ENCODE measurements around the gene PAN3. TPM values are rescaled to one million over a fixed set of nuclear protein-coding genes. Genes with fewer than 3 reads are reported as not detected.

The PAN3 gene
- total RNA-seq, 4 donors from 2014 or later = 26.2 to 30.4 (median 27.1) TPM

GRCh38 chr13:28318496-28318895 is 180.2 kb downstream of the PAN3 start:
- Histone ChIP-seq H3K9me3 (no peaks in the 10 kb centered on the region), H3K27ac (replicated peaks in 1 of 4) (no peak overlapping the region), H3K4me3 (no peak overlapping the region), H3K36me3 (peaks cover 0 to 35% (median 0%) of the 10 kb centered on the region in 4 donors), H3K4me1 (peaks cover 0 to 11% (median 0%) of the 10 kb centered on the region in 4 donors), H3K27me3 (no peaks in the 10 kb centered on the region)
- intact Hi-C loops (cut with DNase I) = no loop called here
- no peak for DNase-seq (ENCODE audit: extremely low spot score)
- TF ChIP-seq, protein P1, sequence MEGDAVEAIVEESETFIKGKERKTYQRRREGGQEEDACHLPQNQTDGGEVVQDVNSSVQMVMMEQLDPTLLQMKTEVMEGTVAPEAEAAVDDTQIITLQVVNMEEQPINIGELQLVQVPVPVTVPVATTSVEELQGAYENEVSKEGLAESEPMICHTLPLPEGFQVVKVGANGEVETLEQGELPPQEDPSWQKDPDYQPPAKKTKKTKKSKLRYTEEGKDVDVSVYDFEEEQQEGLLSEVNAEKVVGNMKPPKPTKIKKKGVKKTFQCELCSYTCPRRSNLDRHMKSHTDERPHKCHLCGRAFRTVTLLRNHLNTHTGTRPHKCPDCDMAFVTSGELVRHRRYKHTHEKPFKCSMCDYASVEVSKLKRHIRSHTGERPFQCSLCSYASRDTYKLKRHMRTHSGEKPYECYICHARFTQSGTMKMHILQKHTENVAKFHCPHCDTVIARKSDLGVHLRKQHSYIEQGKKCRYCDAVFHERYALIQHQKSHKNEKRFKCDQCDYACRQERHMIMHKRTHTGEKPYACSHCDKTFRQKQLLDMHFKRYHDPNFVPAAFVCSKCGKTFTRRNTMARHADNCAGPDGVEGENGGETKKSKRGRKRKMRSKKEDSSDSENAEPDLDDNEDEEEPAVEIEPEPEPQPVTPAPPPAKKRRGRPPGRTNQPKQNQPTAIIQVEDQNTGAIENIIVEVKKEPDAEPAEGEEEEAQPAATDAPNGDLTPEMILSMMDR (IDR thresholded peaks at IDR 0.05) = no peak
- no peak for TF ChIP-seq POLR2AphosphoS5 (IDR thresholded peaks at IDR 0.05)
- TF ChIP-seq EP300 (IDR thresholded peaks at IDR 0.05) = no peak
- no peak for TF ChIP-seq POLR2A (IDR thresholded peaks at IDR 0.05; ENCODE audit: low read depth)
- WGBS = 61% methylated on average over 6 of the region's 7 CpGs

- TF ChIP-seq POLR2A (IDR thresholded peaks at IDR 0.05; ENCODE audit: low read depth) = no peak
- no peak for TF ChIP-seq POLR2AphosphoS5 (IDR thresholded peaks at IDR 0.05)
- TF ChIP-seq, protein P1 (IDR thresholded peaks at IDR 0.05) = no peak
- no peak for TF ChIP-seq EP300 (IDR thresholded peaks at IDR 0.05)
- WGBS = 72% methylated on average over 5 of the region's 5 CpGs
- intact Hi-C loops (cut with DNase I) = no loop called here
- Histone ChIP-seq H3K27ac (replicated peaks in 1 of 4) (no peak overlapping the region), H3K36me3 (peaks cover 0 to 28% (median 0%) of the 10 kb centered on the region in 4 donors), H3K4me1 (peaks cover 4 to 14% (median 6%) of the 10 kb centered on the region in 4 donors), H3K27me3 (no peaks in the 10 kb centered on the region), H3K9me3 (no peaks in the 10 kb centered on the region), H3K4me3 (no peak overlapping the region)
- no peak for DNase-seq (ENCODE audit: extremely low spot score)
Observed at GRCh38 chr13:28319528-28319927, 181.2 kb downstream of the PAN3 start.

GRCh38 chr13:28320209-28320608 is 181.9 kb downstream of the PAN3 start:
- H3K4me1 ChIP-seq = peaks cover 6 to 16% (median 10%) of the 10 kb centered on the region in 4 donors
- H3K27ac ChIP-seq (replicated peaks in 1 of 4) = no peak overlapping the region
- 93% methylated on average over 6 of the region's 6 CpGs for WGBS
- no peaks in the 10 kb centered on the region for H3K27me3 ChIP-seq
- no peaks in the 10 kb centered on the region for H3K9me3 ChIP-seq
- TF ChIP-seq, protein P1 (IDR thresholded peaks at IDR 0.05) = no peak
- TF ChIP-seq POLR2A (IDR thresholded peaks at IDR 0.05; ENCODE audit: low read depth) (no peak), EP300 (IDR thresholded peaks at IDR 0.05) (no peak), POLR2AphosphoS5 (IDR thresholded peaks at IDR 0.05) (no peak)
- no peak for DNase-seq (ENCODE audit: extremely low spot score)
- peaks cover 0 to 27% (median 0%) of the 10 kb centered on the region in 4 donors for H3K36me3 ChIP-seq
- intact Hi-C loops (cut with DNase I) = loop anchor here (10.0 kb wide), 1 partner anchor 315 kb away; no protein-coding TSS in a partner anchor
- no peak overlapping the region for H3K4me3 ChIP-seq

- Histone ChIP-seq H3K9me3 (no peaks in the 10 kb centered on the region), H3K27ac (replicated peaks in 1 of 4) (no peak overlapping the region), H3K4me1 (peaks cover 6 to 16% (median 11%) of the 10 kb centered on the region in 4 donors), H3K4me3 (no peak overlapping the region), H3K36me3 (peaks cover 0 to 27% (median 0%) of the 10 kb centered on the region in 4 donors), H3K27me3 (no peaks in the 10 kb centered on the region)
- no peak for DNase-seq (ENCODE audit: extremely low spot score)
- TF ChIP-seq POLR2A (IDR thresholded peaks at IDR 0.05; ENCODE audit: low read depth) (no peak), EP300 (IDR thresholded peaks at IDR 0.05) (no peak), POLR2AphosphoS5 (IDR thresholded peaks at IDR 0.05) (no peak)
- TF ChIP-seq, protein P1 (IDR thresholded peaks at IDR 0.05) = no peak
- intact Hi-C loops (cut with DNase I) = loop anchor here (10.0 kb wide), 1 partner anchor 314 kb away; no protein-coding TSS in a partner anchor
- WGBS = 87% methylated on average over 11 of the region's 11 CpGs
Observed at GRCh38 chr13:28320884-28321574, 182.7 kb downstream of the PAN3 start.

Measured in esophagus muscularis mucosa (tissue), 4 donors.